Measurements from ENCODE around the gene FUBP3.

Gene FUBP3

DNA sequence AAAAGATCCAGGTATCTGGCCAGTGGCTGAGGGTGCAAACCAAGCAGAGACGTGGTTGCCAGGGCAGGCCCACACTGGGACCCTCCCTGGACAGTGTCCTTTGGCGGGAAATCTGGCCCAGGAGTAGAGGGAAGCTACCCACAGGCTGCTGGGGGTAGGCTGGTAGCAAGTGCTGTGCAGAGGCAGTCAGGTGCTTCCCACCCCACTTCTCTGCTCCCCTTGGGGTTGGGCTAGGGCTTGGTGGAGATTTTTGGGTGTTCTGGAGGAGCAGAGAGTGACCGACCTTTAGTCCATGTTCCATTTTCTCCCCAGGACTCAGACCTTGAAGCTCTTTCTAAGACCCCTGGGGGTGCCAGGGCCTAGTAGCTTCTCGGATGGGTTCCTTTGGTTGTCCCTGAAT, 90.6 kb downstream of the FUBP3 start:
- TF ChIP-seq, protein P1, sequence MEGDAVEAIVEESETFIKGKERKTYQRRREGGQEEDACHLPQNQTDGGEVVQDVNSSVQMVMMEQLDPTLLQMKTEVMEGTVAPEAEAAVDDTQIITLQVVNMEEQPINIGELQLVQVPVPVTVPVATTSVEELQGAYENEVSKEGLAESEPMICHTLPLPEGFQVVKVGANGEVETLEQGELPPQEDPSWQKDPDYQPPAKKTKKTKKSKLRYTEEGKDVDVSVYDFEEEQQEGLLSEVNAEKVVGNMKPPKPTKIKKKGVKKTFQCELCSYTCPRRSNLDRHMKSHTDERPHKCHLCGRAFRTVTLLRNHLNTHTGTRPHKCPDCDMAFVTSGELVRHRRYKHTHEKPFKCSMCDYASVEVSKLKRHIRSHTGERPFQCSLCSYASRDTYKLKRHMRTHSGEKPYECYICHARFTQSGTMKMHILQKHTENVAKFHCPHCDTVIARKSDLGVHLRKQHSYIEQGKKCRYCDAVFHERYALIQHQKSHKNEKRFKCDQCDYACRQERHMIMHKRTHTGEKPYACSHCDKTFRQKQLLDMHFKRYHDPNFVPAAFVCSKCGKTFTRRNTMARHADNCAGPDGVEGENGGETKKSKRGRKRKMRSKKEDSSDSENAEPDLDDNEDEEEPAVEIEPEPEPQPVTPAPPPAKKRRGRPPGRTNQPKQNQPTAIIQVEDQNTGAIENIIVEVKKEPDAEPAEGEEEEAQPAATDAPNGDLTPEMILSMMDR (IDR thresholded peaks at IDR 0.05; ENCODE audit: low read depth, low read length), result no peak
- no peak overlapping the region for H3K4me3 ChIP-seq (replicated peaks in 1 of 2; ENCODE audit: low read depth in 2 of 2, low read length in 2 of 2)
- DNase-seq (ENCODE audit: low read depth in 2 of 2), result no peak

- TF ChIP-seq, protein P1 (IDR thresholded peaks at IDR 0.05; ENCODE audit: low read depth, low read length), result no peak
- DNase-seq (ENCODE audit: low read depth in 2 of 2), result no peak
- no peak overlapping the region for H3K4me3 ChIP-seq (replicated peaks in 1 of 2; ENCODE audit: low read depth in 2 of 2, low read length in 2 of 2)
These were observed 91.3 kb downstream of the FUBP3 start for GRCh38 chr9:130670644-130671043.

DNA sequence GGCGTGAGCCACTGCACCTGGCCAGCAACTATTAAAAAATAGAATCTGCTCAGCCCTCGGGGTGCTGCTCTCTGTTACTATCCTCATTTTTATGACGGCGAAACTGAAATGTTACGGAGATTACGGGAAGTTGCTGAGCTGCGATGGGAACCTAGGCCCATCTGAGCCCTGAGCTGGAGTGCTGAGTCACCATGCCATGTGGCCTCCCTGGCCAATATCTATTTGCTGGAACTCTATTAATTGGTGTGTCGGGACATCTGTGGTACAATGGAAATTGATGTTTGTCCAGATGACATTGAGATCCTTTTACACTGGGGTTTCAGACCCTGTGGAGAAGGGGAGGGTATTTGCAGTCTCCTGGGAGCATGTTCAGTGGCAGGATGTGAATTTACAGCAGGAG, 93.1 kb downstream of the FUBP3 start:
- H3K4me3 ChIP-seq (replicated peaks in 1 of 2; ENCODE audit: low read depth in 2 of 2, low read length in 2 of 2), result no peak overlapping the region
- DNase-seq (ENCODE audit: low read depth in 2 of 2), result no peak
- TF ChIP-seq, protein P1 (IDR thresholded peaks at IDR 0.05; ENCODE audit: low read depth, low read length), result no peak

GRCh38 chr9:130672933-130673615, 93.7 kb downstream of the FUBP3 start:
- DNase-seq (ENCODE audit: low read depth in 2 of 2), result no peak
- no peak overlapping the region for H3K4me3 ChIP-seq (replicated peaks in 1 of 2; ENCODE audit: low read depth in 2 of 2, low read length in 2 of 2)
- TF ChIP-seq, protein P1 (IDR thresholded peaks at IDR 0.05; ENCODE audit: low read depth, low read length), result no peak

- no peak for DNase-seq (ENCODE audit: low read depth in 2 of 2)
- TF ChIP-seq, protein P1 (IDR thresholded peaks at IDR 0.05; ENCODE audit: low read depth, low read length), result no peak
These were observed 96.0 kb downstream of the FUBP3 start for GRCh38 chr9:130675396-130675795.

GRCh38 chr9:130677252-130677651, 97.9 kb downstream of the FUBP3 start:
- no peak overlapping the region for H3K4me3 ChIP-seq (replicated peaks in 1 of 2; ENCODE audit: low read depth in 2 of 2, low read length in 2 of 2)
- TF ChIP-seq, protein P1 (IDR thresholded peaks at IDR 0.05; ENCODE audit: low read depth, low read length), result no peak
- no peak for DNase-seq (ENCODE audit: low read depth in 2 of 2)

More at GRCh38 chr9:130675396-130675795, 96.0 kb downstream of the FUBP3 start:
- H3K4me3 ChIP-seq (replicated peaks in 1 of 2; ENCODE audit: low read depth in 2 of 2, low read length in 2 of 2), result no peak overlapping the region
